Heart right ventricle (tissue), 16 donors: ENCODE data around the gene TEAD1. TPM values are rescaled to one million over a fixed set of nuclear protein-coding genes. Genes with fewer than 3 reads are reported as not detected.

Experiments used
- ATAC-seq, 8 donors: fragments of 200-7000 bp; cut with Tn5 transposase; one replicate each; pipeline ENCODE4 v1.9.1; 2020; ENCODE audit warnings: mild to moderate bottlenecking in 8 of 8, moderate library complexity in 8 of 8, moderate number of reproducible peaks in 1 of 8
- DNase-seq, 2 donors: peaks; one replicate each; pipeline ENCODE4 v3.0.0-alpha.2; 2020
- H3K27ac ChIP-seq, 10 donors: fragments of 200-600 bp; sonication (generic) in 2 of 10; one replicate each; pipeline versions ENCODE4 v1.5.0 to v1.8.0; 2020 to 2022; ENCODE audit warnings: mild to moderate bottlenecking in 3 of 10
- H3K27me3 ChIP-seq, 7 donors: fragments of 200-600 bp; one replicate each; pipeline ENCODE4 v1.8.0; 2021 to 2022; ENCODE audit warnings: mild to moderate bottlenecking in 2 of 7
- H3K36me3 ChIP-seq, 9 donors: fragments of 200-600 bp; sonication (generic) in 1 of 9; one replicate each; pipeline versions ENCODE4 v1.5.0 to v1.8.0; 2020 to 2022; ENCODE audit warnings: mild to moderate bottlenecking in 2 of 9
- H3K4me1 ChIP-seq, 9 donors: fragments of 200-600 bp; sonication (generic) in 1 of 9; one replicate each; pipeline versions ENCODE4 v1.5.0 to v1.8.0; 2020 to 2022; ENCODE audit warnings: mild to moderate bottlenecking in 4 of 9
- H3K4me3 ChIP-seq, 10 donors: fragments of 200-600 bp; sonication (generic) in 2 of 10; one replicate each; pipeline versions ENCODE4 v1.5.0 to v1.8.0; 2020 to 2022; ENCODE audit warnings: mild to moderate bottlenecking in 7 of 10, moderate library complexity in 2 of 10
- H3K9me3 ChIP-seq, 11 donors: fragments of 200-600 bp in 10 of 11; sonication (generic) in 2 of 11; one replicate each; pipeline versions ENCODE4 v1.5.0 to v1.8.0; 2013 to 2022; ENCODE audit warnings: mild to moderate bottlenecking in 2 of 11, control low read depth in 1 of 11, moderate library complexity in 1 of 11
- CTCF ChIP-seq, 9 donors: fragments of 200-600 bp; sonication (generic) in 2 of 9; IDR thresholded peaks; one replicate each; pipeline versions ENCODE4 v1.5.0 to v1.8.0; 2021 to 2022; ENCODE audit warnings: antibody characterized with exemption in 9 of 9, mild to moderate bottlenecking in 5 of 9, moderate library complexity in 1 of 9
- WGBS, 2 donors: extraction: QIAGEN DNeasy Blood & Tissue Kit; methylation state at CpG; one replicate each; pipeline ENCODE4 v1.1.7; 2013; ENCODE audit warnings: inconsistent platforms in 1 of 2; 5-methylcytosine and 5-hydroxymethylcytosine counted together
- intact Hi-C, 10 donors: fragments of 100-400 bp; cut with DNase I; formaldehyde crosslinking; loops; one replicate each; pipeline versions ENCODE4 v1.11.1 to v1.14.2; 2022
- polyA plus RNA-seq, 2 donors: library from polyadenylated mRNA; stranded (reverse); fragments of 200-250 nt; gene quantifications; one replicate each; pipeline ENCODE4 v1.2.3, GENCODE V29; 2013
- total RNA-seq, 10 donors: library from RNA; stranded (reverse); fragmentation: NEBNext Ultra II Directional in 3 of 10; extraction: Animal tissue kit (Norgen Biotek cat#: 25700) in 3 of 10; gene quantifications; one replicate each; pipeline versions ENCODE4 v1.2.1 to v1.2.4, GENCODE V29; 2021 to 2023
- donor health status: Arrhythmogenic right ventricular cardiomyopathy.
- donor health status: ischemic (EF 13 %, LVEDD 7.1; RV severe dilation, severe dysfunction).
- donor health status: healthy with polysubstance abuse.
- donor health status: DM: no; HTN: yes; CAD: no.
- donor health status: DM: no; HTN: no; CAD: no.
- donor health status: ischemic (EF 25% LVEDD 6.9; RV normal size, moderate dysfunction).
- donor health status: ischemic (EF 25% LVEDD 5.7; RV mildly dilated, moderate dysfunction).
- donor health status: healthy.
- donor health status: DM: yes; HTN: yes; CAD: no.
- donor health status: Ischemic cardiomyopathy.
- donor health status: ischemic (EF 35%, LVEDD 5.7; RV mildly dilated, moderate dysfunction).
- donor health status: nonischemic (EF 11% LVEDD 7.7; RV severe dilation, severe dysfunction).
- donor health status: DM: yes; HTN: yes; CAD: no.
- donor health status: PGD.
- donor health status: ischemic (EF 29% LVEDD 5.4; RV normal size, mild dysfunction).
- donor health status: nonischemic (EF 23%, LVEDD 6.1; RV moderate dilation, normal function).

TEAD1 gene
- total and polyA plus RNA-seq, 12 donors = 12.7 to 138 (median 116) TPM

- TF ChIP-seq CTCF (IDR thresholded peaks at IDR 0.05) = no peak
- Histone ChIP-seq H3K4me1 (peaks cover 12 to 45% (median 31%) of the 10 kb centered on the region in 9 donors), H3K36me3 (no peaks in the 10 kb centered on the region), H3K4me3 (no peak overlapping the region), H3K9me3 (no peaks in the 10 kb centered on the region), H3K27me3 (no peaks in the 10 kb centered on the region), H3K27ac (peak overlapping the region in 1 of 10 donors; percentile 8)
- intact Hi-C loops = no loop called here
- DNase-seq (no peak), ATAC-seq (no peak)
- WGBS, 2 donors = 81 to 90% methylated on average over 3 of the region's 3 CpGs
Measured at GRCh38 chr11:12809364-12809763, 135.1 kb downstream of the TEAD1 start.

GRCh38 chr11:12809864-12810567, 135.8 kb downstream of the TEAD1 start:
- Histone ChIP-seq H3K9me3 (no peaks in the 10 kb centered on the region), H3K27ac (peak overlapping the region in 2 of 10 donors; percentile 1 to 42), H3K4me3 (no peak overlapping the region), H3K4me1 (peaks cover 13 to 49% (median 35%) of the 10 kb centered on the region in 9 donors), H3K27me3 (no peaks in the 10 kb centered on the region), H3K36me3 (no peaks in the 10 kb centered on the region)
- DNase-seq = no peak
- no peak for TF ChIP-seq CTCF (IDR thresholded peaks at IDR 0.05)
- WGBS, 2 donors = 68 to 69% methylated on average over 12 of the region's 12 CpGs
- intact Hi-C loops = loop anchor here in 6 of 10 donors (5.0 to 10.0 kb wide), 6 partner anchors 75 to 395 kb away; partner anchors contain the start of gene TEAD1 (in 3 of the 6)
- ATAC-seq = peak in 1 of 8 donors; percentile 43

DNA sequence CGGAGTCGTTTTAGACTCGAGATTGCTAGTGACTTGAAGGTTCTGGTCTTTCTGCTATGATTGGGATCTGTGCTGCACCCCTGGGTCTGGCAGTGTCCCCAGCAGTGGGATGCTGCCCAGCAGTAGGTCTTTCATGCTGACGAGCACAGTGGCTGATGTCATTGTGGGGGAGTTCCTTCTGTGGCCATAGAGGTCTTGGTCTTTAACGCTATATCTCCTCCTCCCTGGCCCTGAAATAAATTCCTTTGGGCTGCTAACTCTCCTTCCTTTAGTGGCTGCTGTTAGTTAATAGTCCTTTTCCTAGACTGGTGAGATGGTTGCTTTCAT, 136.3 kb downstream of the TEAD1 start:
- 34 to 39% methylated on average over 5 of the region's 5 CpGs for WGBS, 2 donors
- Histone ChIP-seq H3K27me3 (no peaks in the 10 kb centered on the region), H3K9me3 (no peaks in the 10 kb centered on the region), H3K36me3 (no peaks in the 10 kb centered on the region), H3K27ac (peak overlapping the region in 2 of 10 donors; percentile 1 to 42), H3K4me3 (no peak overlapping the region), H3K4me1 (peaks cover 15 to 54% (median 40%) of the 10 kb centered on the region in 9 donors)
- ATAC-seq = peak in 2 of 8 donors; percentile 36 to 41
- no peak for DNase-seq
- intact Hi-C loops = loop anchor here in 6 of 10 donors (5.0 to 10.0 kb wide), 6 partner anchors 74 to 396 kb away; partner anchors contain the start of gene TEAD1 (in 3 of the 6)
- no peak for TF ChIP-seq CTCF (IDR thresholded peaks at IDR 0.05)

- Histone ChIP-seq H3K9me3 (no peaks in the 10 kb centered on the region), H3K4me1 (peaks cover 15 to 66% (median 47%) of the 10 kb centered on the region in 9 donors), H3K36me3 (no peaks in the 10 kb centered on the region), H3K4me3 (no peak overlapping the region), H3K27ac (no peak overlapping the region), H3K27me3 (no peaks in the 10 kb centered on the region)
- WGBS, 2 donors = 88% methylated on average over 7 of the region's 7 CpGs
- DNase-seq (no peak), ATAC-seq (no peak)
- TF ChIP-seq CTCF (IDR thresholded peaks at IDR 0.05) = no peak
- intact Hi-C loops = loop anchor here in 6 of 10 donors (5.0 to 10.0 kb wide), 6 partner anchors 73 to 397 kb away; partner anchors contain the start of gene TEAD1 (in 3 of the 6)
Measured at GRCh38 chr11:12811861-12812260, 137.6 kb downstream of the TEAD1 start.
